Fibroblast of pulmonary artery (primary cell): ENCODE measurements around the gene NECAB2.

Experiments used
- DNase-seq: peaks from one replicate; pipeline ENCODE4 v3.0.0-alpha.2; 2010; ENCODE audit warnings: low read depth
- H3K4me3 ChIP-seq: replicated peaks from 2 replicates; pipeline ENCODE4 v1.5.1; 2011; ENCODE audit warnings: low read depth, mild to moderate bottlenecking, control low read depth, low read length, moderate library complexity
- CTCF ChIP-seq: IDR thresholded peaks from 2 replicates; pipeline ENCODE4 v1.5.1; 2011; ENCODE audit warnings: mild to moderate bottlenecking, control low read depth, low read length, inconsistent platforms; ENCODE audit errors: missing control alignments

Gene NECAB2

GRCh38 chr16:83974475-83974874 is 6.4 kb downstream of the NECAB2 start:
- DNase-seq, result no peak
- H3K4me3 ChIP-seq, result no peak overlapping the region
- TF ChIP-seq CTCF, result no peak

DNA sequence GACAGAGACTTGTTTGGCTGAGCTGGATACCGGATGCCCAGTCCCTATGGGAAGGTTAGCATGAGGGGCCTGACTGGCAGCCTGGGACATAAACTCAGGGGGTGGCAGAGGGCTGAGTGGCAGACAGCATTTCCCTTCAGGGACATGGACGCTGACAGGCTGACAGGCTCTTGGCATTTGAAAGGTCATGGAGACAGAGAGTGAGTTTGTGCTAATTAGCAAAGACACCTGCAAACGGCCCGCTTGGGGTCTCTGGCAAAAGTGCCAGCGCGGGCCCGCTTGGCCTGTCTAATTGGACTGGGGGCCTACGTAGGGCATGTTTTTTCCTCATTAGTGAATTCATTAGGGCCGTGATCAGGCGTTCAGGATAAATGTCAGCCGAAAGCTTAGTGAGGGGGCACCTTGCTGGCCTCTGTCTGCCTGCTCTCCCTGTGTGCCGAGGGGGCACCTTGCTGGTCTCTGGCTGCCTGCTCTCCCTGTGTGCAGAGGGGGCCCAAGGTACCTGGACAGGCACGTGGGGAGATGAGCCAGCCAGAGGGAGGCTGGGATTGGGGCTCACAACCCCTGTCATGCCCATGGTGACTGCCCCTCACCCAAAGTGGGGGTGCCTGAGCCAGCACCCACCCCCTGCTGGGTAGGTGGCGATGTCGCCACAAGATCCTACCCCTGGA is 7.7 kb downstream of the NECAB2 start:
- TF ChIP-seq CTCF, result no peak
- H3K4me3 ChIP-seq, result no peak overlapping the region
- no peak for DNase-seq

GRCh38 chr16:83977056-83977815 is 9.2 kb downstream of the NECAB2 start:
- TF ChIP-seq CTCF, result no peak
- H3K4me3 ChIP-seq, result no peak overlapping the region
- no peak for DNase-seq

- DNase-seq, result no peak
- no peak for TF ChIP-seq CTCF
- no peak overlapping the region for H3K4me3 ChIP-seq
These were observed 10.4 kb downstream of the NECAB2 start for GRCh38 chr16:83978401-83978904.

DNA sequence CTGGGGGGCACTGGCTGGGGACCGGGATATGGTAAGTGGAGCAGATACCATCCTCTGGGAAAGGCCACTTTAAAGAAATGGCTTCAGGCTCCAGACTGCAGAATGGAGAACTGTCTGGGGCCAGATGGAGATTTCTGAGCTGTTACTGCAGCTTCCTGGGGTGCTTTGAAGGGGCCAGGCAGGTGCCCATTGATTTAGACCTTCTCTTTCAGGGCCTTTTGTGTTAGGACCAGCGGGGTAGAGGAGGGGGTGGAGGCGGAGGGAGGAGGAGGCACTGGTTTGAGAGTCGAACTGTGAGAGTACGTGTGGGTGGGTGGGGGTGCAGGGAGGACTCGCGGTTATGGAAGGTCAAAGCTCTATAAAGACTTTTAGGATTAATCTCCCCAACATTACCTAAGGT is 11.4 kb downstream of the NECAB2 start:
- no peak for DNase-seq
- H3K4me3 ChIP-seq, result no peak overlapping the region
- TF ChIP-seq CTCF, result no peak

- no peak for TF ChIP-seq CTCF
- no peak for DNase-seq
- no peak overlapping the region for H3K4me3 ChIP-seq
These were observed 12.8 kb downstream of the NECAB2 start for GRCh38 chr16:83980794-83981193.
